ENCODE data around the gene PTGIR. TPM values are rescaled to one million over a fixed set of nuclear protein-coding genes. Genes with fewer than 3 reads are reported as not detected.
A peak's percentile ranks its signal among the peaks of the same experiment; 100 is the strongest.

Gene PTGIR
- total and polyA plus RNA-seq, 2 of the 4 experiments (the other 2 are of a cell fraction) = 0.54 to 5.3 TPM

- Histone ChIP-seq H2AK5ac (ENCODE audit: low read depth, low read length) (no peak overlapping the region), H3K4me2 (ENCODE audit: low read depth, low read length) (no peak overlapping the region), H4K8ac (ENCODE audit: low read depth in 2 of 2, low read length in 2 of 2) (no peak overlapping the region), H2BK5ac (ENCODE audit: low read depth, low read length, poor library complexity, severe bottlenecking) (no peak overlapping the region), H3K18ac (ENCODE audit: low read depth, low read length) (no peak overlapping the region), H4K5ac (ENCODE audit: low read depth, low read length) (no peak overlapping the region), H3K23ac (ENCODE audit: low read depth, low read length) (no peak overlapping the region), H2BK15ac (ENCODE audit: low read depth, low read length) (no peak overlapping the region; the same call in 2 of the 3 replicates), H4K20me1 (ENCODE audit: insufficient read depth, low read length) (peaks cover 14% of the 10 kb centered on the region), H3K56ac (ENCODE audit: extremely low read depth, insufficient read depth, low read length) (no peak overlapping the region), H3K27me3 (ENCODE audit: control insufficient read depth, insufficient read depth, low read length) (no peaks in the 10 kb centered on the region), H2AFZ (replicated peaks; ENCODE audit: low read length, poor library complexity) (no peak overlapping the region), H2BK120ac (ENCODE audit: low read depth, low read length) (no peak overlapping the region), H3K4ac (ENCODE audit: low read depth, low read length) (no peak overlapping the region), H2BK20ac (ENCODE audit: low read depth, low read length) (no peak overlapping the region), H3K14ac (replicated peaks; ENCODE audit: low read depth, low read length) (no peak overlapping the region), H3K9me3 (ENCODE audit: control insufficient read depth, insufficient read depth, low read length) (no peaks in the 10 kb centered on the region), H3K9ac (ENCODE audit: low read depth, low read length) (no peak overlapping the region), H3K27ac (ENCODE audit: insufficient read depth, low read length) (no peak overlapping the region), H3K4me3 (ENCODE audit: insufficient read depth, low read depth, low read length) (no peak overlapping the region), H3K9me1 (ENCODE audit: insufficient read depth, low read length) (peaks cover 15% of the 10 kb centered on the region), H3K4me1 (ENCODE audit: control insufficient read depth, insufficient read depth, low read length) (peaks cover 28% of the 10 kb centered on the region), H4K91ac (ENCODE audit: insufficient read depth, low read depth, low read length) (no peak overlapping the region), H3K79me1 (ENCODE audit: low read depth in 1 of 2, low read length in 2 of 2) (peaks cover 0 to 13% of the 10 kb centered on the region in 2 experiments; a peak in 1 of 4 replicates), H3K36me3 (ENCODE audit: control insufficient read depth, insufficient read depth, low read length) (no peaks in the 10 kb centered on the region), H2AK9ac (replicated peaks; ENCODE audit: low read depth, low read length, poor library complexity) (no peak overlapping the region)
- ATAC-seq (ENCODE audit: low read depth) (no peak), DNase-seq (peak; percentile 37)
- POLR2A ChIA-PET (ENCODE audit: unreplicated experiment) = no interaction called here
- 82% methylated on average over 6 of the region's 9 CpGs; no CpG with 5 or more reads in 1 of the 2 experiments for WGBS, 2 experiments (ENCODE audit: extremely low coverage in 2 of 2, insufficient read length in 1 of 2)
- no TSS peak for BruUV-seq (replicated peaks)
- in situ Hi-C loops (cut with MboI; ENCODE audit: low sequenced_read_pairs) = no loop called here
- TF ChIP-seq CEBPB (IDR thresholded peaks at IDR 0.05; ENCODE audit: low read depth, low read length) (peak; percentile 35; the same call in 1 of the 2 replicates), MXI1 (IDR thresholded peaks at IDR 0.05; ENCODE audit: borderline replicate concordance, low read depth, low read length) (no peak)
- CTCF ChIA-PET = no interaction called here
- intact Hi-C loops (cut with micrococcal nuclease) = loop anchor here (10.0 kb wide), 1 partner anchor 126 kb away; the partner anchor contains the start of genes FKRP and STRN4
- dilution Hi-C loops (cut with HindIII; ENCODE audit: low sequenced_read_pairs, unreplicated experiment) = no loop called here
Measured at GRCh38 chr19:46618670-46619231, 6.1 kb downstream of the PTGIR start.
